HG02759 (cell line): Measurements from ENCODE around the gene COL12A1.

Experiments
- ATAC-seq: cut with Tn5 transposase; IDR thresholded peaks from one replicate; pipeline ENCODE4 v1.9.1; 2021; ENCODE audit warnings: mild to moderate bottlenecking, moderate library complexity; ENCODE audit not compliant: unreplicated experiment

COL12A1 gene

DNA sequence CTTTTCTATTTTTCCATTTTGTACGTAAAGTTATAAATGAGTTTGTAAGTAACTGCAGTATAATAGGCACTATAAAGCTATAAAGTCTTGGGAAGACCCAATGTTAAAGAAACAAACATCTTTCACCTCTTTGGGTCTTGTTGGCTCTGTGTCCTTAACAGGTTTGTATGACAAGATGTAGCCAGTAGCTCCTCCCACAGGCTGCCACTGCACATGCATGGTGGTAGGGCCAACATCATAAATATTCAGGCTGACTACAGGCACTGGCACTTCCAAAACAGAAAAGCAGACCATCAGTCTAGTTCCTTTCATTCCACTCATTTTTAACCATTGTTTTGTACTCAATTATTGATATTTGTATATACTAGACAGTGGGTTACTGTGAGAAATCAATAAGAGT is 59.9 kb downstream of the COL12A1 start:
- ATAC-seq = no peak

DNA sequence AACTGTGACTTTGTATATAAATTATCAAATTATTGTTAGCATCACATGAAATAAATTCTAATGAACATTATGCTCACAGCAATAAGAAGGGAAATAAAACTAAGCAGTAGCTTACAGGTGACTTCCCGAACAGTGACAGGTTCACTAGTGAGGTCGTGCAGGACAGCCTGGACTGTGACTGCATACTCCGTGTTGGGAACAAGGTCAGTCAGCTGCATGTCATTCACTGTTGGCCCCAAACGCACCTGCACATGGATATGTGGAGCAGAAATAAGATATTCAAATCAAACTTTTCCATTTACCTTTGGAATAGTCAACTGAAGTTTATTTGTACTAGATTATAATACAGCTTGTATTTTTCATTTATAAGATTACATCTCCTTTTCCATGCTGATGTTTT is 60.6 kb downstream of the COL12A1 start:
- no peak for ATAC-seq

DNA sequence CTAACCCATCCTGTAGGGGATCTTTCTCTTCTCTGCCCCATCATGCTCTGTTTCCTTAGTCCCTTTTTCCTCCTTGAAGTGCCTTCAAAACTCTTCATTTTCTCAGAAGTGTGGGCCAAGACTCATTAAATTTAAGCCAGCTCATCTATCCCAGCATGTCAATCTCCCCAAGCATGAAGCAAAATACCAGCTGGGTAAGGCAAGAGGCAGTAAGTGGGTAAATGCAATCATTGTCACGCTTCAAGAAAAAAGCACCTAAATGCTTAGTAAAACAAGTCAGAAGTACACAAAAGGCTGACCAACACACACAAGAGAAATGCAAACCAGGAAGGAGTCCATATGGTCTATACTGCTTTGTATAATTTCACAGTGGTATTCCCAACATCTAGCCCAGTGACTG is 61.5 kb downstream of the COL12A1 start:
- no peak for ATAC-seq

DNA sequence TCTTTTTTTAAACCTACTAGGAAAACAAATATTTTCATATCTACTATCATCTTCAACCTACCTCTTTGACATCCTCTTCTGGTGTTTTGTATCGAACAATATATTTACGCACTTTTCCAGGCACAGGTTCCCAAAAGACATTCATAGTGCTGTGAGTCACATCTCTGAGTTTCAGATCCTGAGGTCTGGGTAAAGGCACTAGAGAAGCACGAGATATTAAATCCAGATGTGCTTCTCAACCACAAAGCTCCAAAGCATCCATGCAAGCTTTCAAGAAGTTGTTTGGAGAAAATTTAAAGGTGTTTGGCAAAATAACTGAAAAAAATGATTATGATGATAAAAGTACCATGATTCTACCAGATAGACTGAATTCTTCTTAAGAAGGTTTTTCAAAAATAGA is 62.7 kb downstream of the COL12A1 start:
- no peak for ATAC-seq

DNA sequence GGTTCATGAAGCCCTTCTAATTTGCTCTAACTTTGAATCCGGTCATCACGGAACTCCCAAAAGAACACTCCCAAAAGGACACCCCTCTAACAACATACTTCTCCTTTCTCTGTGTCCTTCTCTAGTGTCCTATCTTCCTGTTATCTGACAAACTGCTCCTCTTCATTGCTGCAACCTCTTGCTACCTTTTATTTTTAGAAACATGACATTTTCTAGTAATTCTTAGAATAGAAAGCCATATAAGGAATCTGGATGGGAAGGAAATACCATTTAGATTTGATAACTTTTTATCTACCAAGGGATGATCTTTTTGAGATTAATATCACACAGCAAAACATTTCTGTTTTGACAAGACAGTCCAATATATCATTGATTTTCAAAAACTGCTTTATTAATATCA is 63.1 kb downstream of the COL12A1 start:
- no peak for ATAC-seq

GRCh38 chr6:75135876-75136275 is 70.0 kb downstream of the COL12A1 start:
- ATAC-seq = no peak

DNA sequence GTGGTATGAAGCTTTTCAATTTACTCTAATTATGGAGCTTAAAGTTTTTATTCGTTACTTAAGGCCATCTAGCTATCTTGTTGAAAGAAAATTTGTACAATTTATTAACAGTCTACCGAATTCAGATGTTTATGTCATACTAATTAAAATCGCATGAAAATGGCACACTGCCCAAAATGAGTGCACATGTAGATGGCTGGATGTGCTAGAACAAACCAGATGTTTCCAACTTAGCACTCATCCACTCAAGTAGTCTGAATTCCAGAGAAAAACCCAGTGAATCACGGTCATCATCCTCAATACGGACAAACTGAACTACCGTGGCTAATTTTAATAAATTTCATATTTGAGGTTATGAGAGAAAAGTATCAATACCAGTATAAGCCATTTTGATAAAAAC is 70.4 kb downstream of the COL12A1 start:
- no peak for ATAC-seq

- ATAC-seq = no peak
Measured at GRCh38 chr6:75130784-75131183, 75.1 kb downstream of the COL12A1 start.

GRCh38 chr6:75128878-75129570 is 76.8 kb downstream of the COL12A1 start:
- ATAC-seq = no peak

GRCh38 chr6:75126518-75126917 is 79.3 kb downstream of the COL12A1 start:
- no peak for ATAC-seq

DNA sequence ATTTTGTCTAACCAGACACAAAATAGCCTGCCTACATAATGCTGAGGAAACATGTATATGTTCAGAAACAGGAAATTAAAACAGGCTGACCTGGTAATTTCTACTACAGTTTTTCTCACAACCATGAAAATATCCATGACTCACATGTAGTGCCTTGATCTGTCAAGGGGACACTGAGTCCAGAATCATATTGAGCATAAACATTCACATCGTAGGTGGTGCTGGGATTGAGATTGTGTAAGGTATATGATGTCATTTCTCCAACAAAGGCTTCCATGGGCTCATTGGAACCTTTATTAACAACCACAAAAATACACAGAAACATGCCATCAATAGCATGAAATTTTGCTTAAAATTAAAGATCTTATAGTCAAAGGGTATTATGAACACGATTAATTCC is 80.9 kb downstream of the COL12A1 start:
- ATAC-seq = no peak

DNA sequence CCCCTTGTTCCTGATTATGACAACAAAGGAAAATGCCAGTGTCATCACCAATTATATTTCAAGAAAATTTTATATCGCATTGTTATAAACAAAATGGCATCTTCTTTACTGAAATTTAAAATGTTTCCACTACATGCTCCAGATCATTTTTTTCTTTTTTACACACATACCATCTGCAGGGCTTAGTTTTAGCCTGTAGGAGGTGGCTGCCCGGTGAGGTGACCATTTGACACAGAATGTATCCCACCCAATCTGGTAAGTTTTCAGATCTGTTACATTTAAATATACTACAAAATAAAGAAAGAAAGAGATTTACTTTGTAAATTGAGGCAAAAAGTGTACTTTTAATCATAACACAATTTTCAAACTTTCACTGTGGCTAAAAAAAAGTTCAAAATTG is 81.8 kb downstream of the COL12A1 start:
- no peak for ATAC-seq

GRCh38 chr6:75118925-75119515 is 86.8 kb downstream of the COL12A1 start:
- no peak for ATAC-seq

GRCh38 chr6:75117701-75118100 is 88.2 kb downstream of the COL12A1 start:
- ATAC-seq = no peak

GRCh38 chr6:75116946-75117345 is 88.9 kb downstream of the COL12A1 start:
- no peak for ATAC-seq

DNA sequence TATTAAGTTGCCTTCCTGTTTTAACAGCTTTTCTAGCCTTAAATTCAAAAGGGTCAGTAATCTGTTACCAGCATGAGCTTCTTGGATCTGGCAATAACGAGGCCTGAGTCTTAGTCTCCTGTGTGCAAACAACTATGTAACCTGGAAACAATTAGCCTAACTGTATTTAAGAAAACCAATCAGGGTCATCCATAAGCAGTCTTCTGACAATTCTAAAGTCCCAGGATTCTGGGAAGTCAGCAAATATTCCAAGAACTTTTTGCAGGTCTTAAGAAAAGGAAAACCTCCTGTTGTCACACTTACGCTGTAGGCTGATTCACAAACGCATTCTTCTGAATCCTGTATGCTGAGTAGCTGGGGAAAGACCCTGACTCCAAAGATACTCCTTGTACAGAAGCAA is 90.4 kb downstream of the COL12A1 start:
- ATAC-seq = no peak

GRCh38 chr6:75114806-75115205 is 91.0 kb downstream of the COL12A1 start:
- ATAC-seq = no peak

DNA sequence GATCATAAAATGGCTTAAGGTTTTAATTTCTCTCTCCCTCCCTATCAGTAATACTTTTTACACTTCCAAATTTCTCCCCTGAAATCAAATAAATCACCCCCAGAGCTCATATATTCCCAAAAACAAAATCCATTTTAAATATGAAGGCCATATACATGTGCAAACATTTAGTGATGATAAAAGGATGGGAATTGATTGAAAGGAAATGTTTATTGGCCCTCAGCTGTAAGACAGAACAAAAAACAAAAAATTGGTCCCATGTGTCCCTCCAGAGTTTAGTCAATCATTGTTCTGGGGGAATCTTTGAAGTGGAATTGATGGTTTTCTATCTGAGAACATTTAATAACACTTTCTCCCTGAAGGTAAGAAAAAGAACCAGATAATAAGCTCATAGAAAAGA is 91.7 kb downstream of the COL12A1 start:
- no peak for ATAC-seq

DNA sequence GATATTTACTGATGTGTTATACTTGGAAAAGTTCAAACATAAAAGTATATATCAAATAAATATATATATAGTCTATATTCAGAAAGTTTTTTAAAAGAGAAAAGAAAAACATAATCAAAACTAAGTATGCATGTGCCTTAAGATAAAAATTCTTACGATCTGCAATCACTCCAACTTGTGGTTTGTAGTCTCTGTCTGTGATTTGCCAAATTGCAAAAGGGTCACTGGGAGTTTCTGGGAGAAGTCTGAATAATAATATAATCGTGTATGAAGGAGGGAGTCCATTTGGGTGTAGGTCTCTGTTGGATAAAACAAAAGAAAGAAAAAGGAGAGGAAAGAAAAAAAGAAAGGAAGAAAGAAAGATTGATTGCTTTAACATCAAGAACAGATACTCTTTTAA is 92.4 kb downstream of the COL12A1 start:
- ATAC-seq = no peak

DNA sequence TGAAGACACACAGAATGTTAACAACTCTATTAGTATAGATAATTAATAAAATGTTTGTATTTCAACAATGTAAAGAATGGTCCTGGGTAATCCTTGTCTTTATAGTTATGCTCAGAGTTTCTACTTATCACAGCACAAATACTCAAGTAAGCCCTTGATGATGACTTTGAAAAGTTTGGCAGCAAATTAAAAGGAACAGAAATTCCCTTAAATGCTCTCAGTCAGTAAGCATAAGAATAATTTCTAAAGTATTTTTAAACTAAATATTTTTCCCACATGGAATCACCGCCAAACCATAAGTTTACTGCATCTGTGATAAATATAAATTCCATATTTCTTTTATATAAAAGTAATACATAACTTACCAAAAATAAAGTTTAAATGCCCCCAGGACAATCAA is 96.1 kb downstream of the COL12A1 start:
- no peak for ATAC-seq

GRCh38 chr6:75109022-75109421 is 96.8 kb downstream of the COL12A1 start:
- ATAC-seq = no peak

- ATAC-seq = no peak
Measured at GRCh38 chr6:75108333-75108974, 97.4 kb downstream of the COL12A1 start.
